ENCODE measurements around the gene ZNF485.
"Not testable (repeated sequence)": the region's sequence is repeated elsewhere in the genome, so short reads cannot be mapped to it uniquely, and the experiment has no call there.

ZNF485 gene

GRCh38 chr10:43576062-43576461, 30.2 kb upstream of the ZNF485 start (continued):
- TF ChIP-seq TOX (CRISPR knock-in tag; IDR thresholded peaks at IDR 0.05; ENCODE audit: borderline replicate concordance) (no peak), ISL1 (CRISPR knock-in tag; IDR thresholded peaks at IDR 0.05) (no peak)

- ATAC-seq: no peak
- TF ChIP-seq SNAI2 (CRISPR knock-in tag; IDR thresholded peaks at IDR 0.05) (no peak), ZNF8 (CRISPR knock-in tag; IDR thresholded peaks at IDR 0.05) (no peak)
Observed at GRCh38 chr10:43576580-43576979, 29.7 kb upstream of the ZNF485 start.

- TF ChIP-seq ISL1 (CRISPR knock-in tag; IDR thresholded peaks at IDR 0.05) (no peak), TOX (CRISPR knock-in tag; IDR thresholded peaks at IDR 0.05; ENCODE audit: borderline replicate concordance) (no peak), ESRRG (CRISPR knock-in tag; IDR thresholded peaks at IDR 0.05) (no peak), CSDC2 (CRISPR knock-in tag; IDR thresholded peaks at IDR 0.05) (no peak), TSHZ2 (CRISPR knock-in tag; IDR thresholded peaks at IDR 0.05) (no peak), ZC3H10 (CRISPR knock-in tag; IDR thresholded peaks at IDR 0.05) (no peak), ZNF8 (CRISPR knock-in tag; IDR thresholded peaks at IDR 0.05) (no peak), BACH2 (CRISPR knock-in tag; IDR thresholded peaks at IDR 0.05; ENCODE audit: borderline replicate concordance) (no peak)
- no peak for ATAC-seq
Observed at GRCh38 chr10:43584051-43584450, 22.2 kb upstream of the ZNF485 start.

- TF ChIP-seq RARB (CRISPR knock-in tag; IDR thresholded peaks at IDR 0.05) (no peak), ARNTL (CRISPR knock-in tag; IDR thresholded peaks at IDR 0.05; ENCODE audit: borderline replicate concordance, low read depth) (no peak), OSR1 (CRISPR knock-in tag; IDR thresholded peaks at IDR 0.05) (no peak), ZNF8 (CRISPR knock-in tag; IDR thresholded peaks at IDR 0.05) (no peak), GLIS3 (CRISPR knock-in tag; IDR thresholded peaks at IDR 0.05) (no peak), SNAI2 (CRISPR knock-in tag; IDR thresholded peaks at IDR 0.05) (no peak), ZNF70 (CRISPR knock-in tag; IDR thresholded peaks at IDR 0.05) (no peak), CSDC2 (CRISPR knock-in tag; IDR thresholded peaks at IDR 0.05) (no peak)
- TF ChIP-seq, protein P1, sequence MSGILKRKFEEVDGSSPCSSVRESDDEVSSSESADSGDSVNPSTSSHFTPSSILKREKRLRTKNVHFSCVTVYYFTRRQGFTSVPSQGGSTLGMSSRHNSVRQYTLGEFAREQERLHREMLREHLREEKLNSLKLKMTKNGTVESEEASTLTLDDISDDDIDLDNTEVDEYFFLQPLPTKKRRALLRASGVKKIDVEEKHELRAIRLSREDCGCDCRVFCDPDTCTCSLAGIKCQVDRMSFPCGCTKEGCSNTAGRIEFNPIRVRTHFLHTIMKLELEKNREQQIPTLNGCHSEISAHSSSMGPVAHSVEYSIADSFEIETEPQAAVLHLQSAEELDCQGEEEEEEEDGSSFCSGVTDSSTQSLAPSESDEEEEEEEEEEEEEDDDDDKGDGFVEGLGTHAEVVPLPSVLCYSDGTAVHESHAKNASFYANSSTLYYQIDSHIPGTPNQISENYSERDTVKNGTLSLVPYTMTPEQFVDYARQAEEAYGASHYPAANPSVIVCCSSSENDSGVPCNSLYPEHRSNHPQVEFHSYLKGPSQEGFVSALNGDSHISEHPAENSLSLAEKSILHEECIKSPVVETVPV (CRISPR knock-in tag; IDR thresholded peaks at IDR 0.05): no peak
- ATAC-seq: no peak
Observed at GRCh38 chr10:43585046-43585445, 21.2 kb upstream of the ZNF485 start.

DNA sequence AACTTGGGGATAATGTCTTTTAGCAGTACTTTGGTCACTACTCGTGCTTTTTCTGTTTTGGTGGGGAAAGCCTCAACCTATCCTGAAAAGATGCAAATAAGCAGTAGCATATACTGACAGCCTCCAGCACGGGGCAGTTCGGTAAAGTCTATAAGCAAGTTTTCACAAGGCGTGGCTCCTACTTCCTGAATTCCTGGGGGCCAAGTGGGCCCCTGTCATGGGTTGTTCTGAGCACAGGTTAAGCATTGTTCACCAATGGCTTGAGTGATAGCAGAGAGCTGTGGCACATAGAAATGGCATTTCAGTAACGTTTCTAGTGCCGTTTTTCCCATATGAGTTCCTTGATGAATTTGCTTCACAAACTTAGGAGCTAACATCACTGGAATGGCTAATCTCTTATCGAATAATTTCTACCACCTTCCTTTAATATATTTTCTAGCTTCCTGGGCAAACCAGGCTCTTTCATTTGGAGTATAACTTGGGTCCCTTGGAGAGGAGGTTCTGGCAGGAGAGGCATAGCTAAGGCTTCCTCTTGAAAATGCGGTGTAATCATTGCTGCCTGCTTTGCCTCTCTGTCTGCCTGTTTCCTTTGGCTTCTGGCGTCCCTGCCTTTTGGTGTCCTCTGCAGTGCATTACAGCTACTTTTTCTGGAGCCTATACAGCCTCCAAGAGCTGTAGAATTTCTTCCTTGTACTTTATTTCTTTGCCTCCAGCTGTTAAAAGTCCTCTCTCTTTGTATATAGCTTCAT, 20.1 kb upstream of the ZNF485 start:
- no peak for TF ChIP-seq CSDC2 (CRISPR knock-in tag; IDR thresholded peaks at IDR 0.05)
- TF ChIP-seq BACH2 (CRISPR knock-in tag; IDR thresholded peaks at IDR 0.05; ENCODE audit: borderline replicate concordance): no peak
- TF ChIP-seq TCF4 (CRISPR knock-in tag; IDR thresholded peaks at IDR 0.05; ENCODE audit: borderline replicate concordance): no peak
- TF ChIP-seq GLIS3 (CRISPR knock-in tag; IDR thresholded peaks at IDR 0.05): no peak
- no peak for TF ChIP-seq SNAI2 (CRISPR knock-in tag; IDR thresholded peaks at IDR 0.05)
- ATAC-seq: no peak

- not testable (repeated sequence) for ATAC-seq
Observed at GRCh38 chr10:43586730-43587115, 19.5 kb upstream of the ZNF485 start.

- no peak for TF ChIP-seq PATZ1 (CRISPR knock-in tag; IDR thresholded peaks at IDR 0.05; ENCODE audit: borderline replicate concordance)
- no peak for TF ChIP-seq TSHZ2 (CRISPR knock-in tag; IDR thresholded peaks at IDR 0.05)
- ATAC-seq: no peak
Observed at GRCh38 chr10:43591303-43591904, 14.8 kb upstream of the ZNF485 start.

Measured in SK-N-SH treated with all-trans-retinoic acid at 6 μM for 48 hours (cell line).